ENCODE measurements around the gene GAS1.

Gene GAS1

DNA sequence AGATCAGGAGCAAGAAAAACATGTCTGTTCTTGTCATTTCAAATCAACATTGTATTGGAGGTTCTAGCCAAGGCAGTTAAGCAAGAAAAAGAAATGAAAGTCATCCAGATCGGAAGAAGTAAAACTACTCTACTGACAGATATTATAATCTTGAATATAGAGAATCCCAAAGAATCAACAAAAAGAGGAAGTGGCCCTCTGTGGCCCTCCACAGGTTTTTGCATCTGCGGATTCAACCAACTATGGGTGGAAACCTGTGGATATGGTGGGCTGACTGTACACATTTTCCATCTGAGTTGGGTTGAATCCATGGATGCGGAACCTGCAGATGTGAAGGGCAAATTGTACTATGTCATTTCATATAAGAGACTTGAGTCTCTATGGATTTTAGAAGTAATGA is 35.1 kb downstream of the GAS1 start:
- Histone ChIP-seq H3K36me3 (replicated peaks; ENCODE audit: insufficient read depth, low read length) (no peaks in the 10 kb centered on the region), H3K27me3 (replicated peaks; ENCODE audit: insufficient read depth, low read length) (no peaks in the 10 kb centered on the region), H3K9me3 (replicated peaks; ENCODE audit: insufficient read depth, low read length) (no peaks in the 10 kb centered on the region), H3K4me1 (ENCODE audit: low read length) (no peaks in the 10 kb centered on the region), H3K79me2 (ENCODE audit: low read length) (no peaks in the 10 kb centered on the region), H3K27ac (ENCODE audit: low read length) (no peak overlapping the region), H3K9me2 (replicated peaks; ENCODE audit: insufficient read depth, low read length) (no peaks in the 10 kb centered on the region), H3K4me2 (ENCODE audit: low read depth, low read length) (no peak overlapping the region), H4K20me1 (ENCODE audit: insufficient read depth, low read length) (no peaks in the 10 kb centered on the region), H3F3A (ENCODE audit: insufficient read depth, low read length) (no peaks in the 10 kb centered on the region), H2AFZ (ENCODE audit: low read length) (no peak overlapping the region), H3K4me3 (ENCODE audit: low read length) (no peak overlapping the region), H3K9ac (ENCODE audit: low read length) (no peak overlapping the region)
- no peak for DNase-seq
- TF ChIP-seq, protein P1, sequence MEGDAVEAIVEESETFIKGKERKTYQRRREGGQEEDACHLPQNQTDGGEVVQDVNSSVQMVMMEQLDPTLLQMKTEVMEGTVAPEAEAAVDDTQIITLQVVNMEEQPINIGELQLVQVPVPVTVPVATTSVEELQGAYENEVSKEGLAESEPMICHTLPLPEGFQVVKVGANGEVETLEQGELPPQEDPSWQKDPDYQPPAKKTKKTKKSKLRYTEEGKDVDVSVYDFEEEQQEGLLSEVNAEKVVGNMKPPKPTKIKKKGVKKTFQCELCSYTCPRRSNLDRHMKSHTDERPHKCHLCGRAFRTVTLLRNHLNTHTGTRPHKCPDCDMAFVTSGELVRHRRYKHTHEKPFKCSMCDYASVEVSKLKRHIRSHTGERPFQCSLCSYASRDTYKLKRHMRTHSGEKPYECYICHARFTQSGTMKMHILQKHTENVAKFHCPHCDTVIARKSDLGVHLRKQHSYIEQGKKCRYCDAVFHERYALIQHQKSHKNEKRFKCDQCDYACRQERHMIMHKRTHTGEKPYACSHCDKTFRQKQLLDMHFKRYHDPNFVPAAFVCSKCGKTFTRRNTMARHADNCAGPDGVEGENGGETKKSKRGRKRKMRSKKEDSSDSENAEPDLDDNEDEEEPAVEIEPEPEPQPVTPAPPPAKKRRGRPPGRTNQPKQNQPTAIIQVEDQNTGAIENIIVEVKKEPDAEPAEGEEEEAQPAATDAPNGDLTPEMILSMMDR (IDR thresholded peaks at IDR 0.05; ENCODE audit: low read length) = no peak
- TF ChIP-seq EZH2 (optimal IDR thresholded peaks at IDR 0.05; ENCODE audit: low read depth, low read length) = no peak
- TF ChIP-seq EZH2phosphoT487 (IDR thresholded peaks at IDR 0.05; ENCODE audit: low read length) = no peak

DNA sequence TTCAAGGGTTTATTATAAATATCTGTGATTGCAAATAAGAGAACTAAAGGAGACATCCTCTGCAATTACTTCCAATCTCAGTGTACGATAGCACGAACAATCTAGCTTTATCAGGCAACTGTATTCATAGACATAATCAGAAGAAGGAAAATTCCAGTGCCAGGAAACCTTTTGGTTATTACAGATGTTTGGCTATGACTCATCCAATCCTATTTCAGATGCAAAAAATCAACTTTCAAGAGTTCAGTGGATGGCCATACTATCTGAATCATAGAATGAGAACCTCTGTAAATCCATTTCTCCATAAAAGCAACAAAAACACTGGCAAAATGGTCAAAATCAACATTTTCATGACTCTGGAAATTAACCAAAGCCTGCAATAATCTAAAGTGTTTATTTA is 37.9 kb downstream of the GAS1 start:
- H3F3A ChIP-seq (ENCODE audit: insufficient read depth, low read length) = no peaks in the 10 kb centered on the region
- no peaks in the 10 kb centered on the region for H3K79me2 ChIP-seq (ENCODE audit: low read length)
- no peaks in the 10 kb centered on the region for H3K27me3 ChIP-seq (replicated peaks; ENCODE audit: insufficient read depth, low read length)
- H3K36me3 ChIP-seq (replicated peaks; ENCODE audit: insufficient read depth, low read length) = no peaks in the 10 kb centered on the region
- no peak overlapping the region for H3K27ac ChIP-seq (ENCODE audit: low read length)
- H2AFZ ChIP-seq (ENCODE audit: low read length) = no peak overlapping the region
- H3K9ac ChIP-seq (ENCODE audit: low read length) = no peak overlapping the region
- no peak overlapping the region for H3K4me2 ChIP-seq (ENCODE audit: low read depth, low read length)
- H3K4me1 ChIP-seq (ENCODE audit: low read length) = no peaks in the 10 kb centered on the region
- TF ChIP-seq EZH2phosphoT487 (IDR thresholded peaks at IDR 0.05; ENCODE audit: low read length) = no peak
- TF ChIP-seq, protein P1 (IDR thresholded peaks at IDR 0.05; ENCODE audit: low read length) = no peak
- no peak for TF ChIP-seq EZH2 (optimal IDR thresholded peaks at IDR 0.05; ENCODE audit: low read depth, low read length)
- no peaks in the 10 kb centered on the region for H4K20me1 ChIP-seq (ENCODE audit: insufficient read depth, low read length)
- DNase-seq = no peak
- H3K9me3 ChIP-seq (replicated peaks; ENCODE audit: insufficient read depth, low read length) = no peaks in the 10 kb centered on the region
- H3K9me2 ChIP-seq (replicated peaks; ENCODE audit: insufficient read depth, low read length) = no peaks in the 10 kb centered on the region
- no peak overlapping the region for H3K4me3 ChIP-seq (ENCODE audit: low read length)

DNA sequence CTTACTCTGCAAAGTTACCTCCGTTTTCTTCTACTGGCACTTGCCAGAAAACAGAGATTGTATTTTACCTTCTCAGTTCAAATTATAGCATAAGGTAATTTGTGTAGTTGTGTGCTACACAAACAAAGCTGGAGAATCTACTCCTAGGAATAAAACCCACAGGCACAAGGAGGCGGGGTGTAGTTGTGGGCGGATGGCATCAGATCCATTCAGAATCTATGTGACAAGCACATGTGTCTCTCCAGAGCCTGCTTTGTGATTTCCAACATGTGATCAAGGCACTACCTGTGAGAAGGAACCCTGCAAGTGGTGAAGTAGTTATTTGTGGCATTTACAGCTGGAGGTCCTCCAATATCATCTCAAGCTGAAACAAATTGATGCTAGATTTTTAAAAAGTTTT is 39.0 kb downstream of the GAS1 start:
- no peak overlapping the region for H3K4me2 ChIP-seq (ENCODE audit: low read depth, low read length)
- no peaks in the 10 kb centered on the region for H3K9me3 ChIP-seq (replicated peaks; ENCODE audit: insufficient read depth, low read length)
- no peaks in the 10 kb centered on the region for H3K79me2 ChIP-seq (ENCODE audit: low read length)
- H3K4me3 ChIP-seq (ENCODE audit: low read length) = no peak overlapping the region
- TF ChIP-seq, protein P1 (IDR thresholded peaks at IDR 0.05; ENCODE audit: low read length) = no peak
- TF ChIP-seq EZH2 (optimal IDR thresholded peaks at IDR 0.05; ENCODE audit: low read depth, low read length) = no peak
- no peak for TF ChIP-seq EZH2phosphoT487 (IDR thresholded peaks at IDR 0.05; ENCODE audit: low read length)
- H4K20me1 ChIP-seq (ENCODE audit: insufficient read depth, low read length) = no peaks in the 10 kb centered on the region
- no peak overlapping the region for H3K27ac ChIP-seq (ENCODE audit: low read length)
- DNase-seq = no peak
- no peaks in the 10 kb centered on the region for H3K36me3 ChIP-seq (replicated peaks; ENCODE audit: insufficient read depth, low read length)
- no peaks in the 10 kb centered on the region for H3F3A ChIP-seq (ENCODE audit: insufficient read depth, low read length)
- no peaks in the 10 kb centered on the region for H3K4me1 ChIP-seq (ENCODE audit: low read length)
- H3K27me3 ChIP-seq (replicated peaks; ENCODE audit: insufficient read depth, low read length) = no peaks in the 10 kb centered on the region
- H3K9me2 ChIP-seq (replicated peaks; ENCODE audit: insufficient read depth, low read length) = no peaks in the 10 kb centered on the region
- no peak overlapping the region for H2AFZ ChIP-seq (ENCODE audit: low read length)
- no peak overlapping the region for H3K9ac ChIP-seq (ENCODE audit: low read length)

Data from MM.1S (cell line).